ENCODE measurements around the gene CASKIN2. TPM values are rescaled to one million over a fixed set of nuclear protein-coding genes. Genes with fewer than 3 reads are reported as not detected.

CASKIN2 gene
- total RNA-seq, 2 experiments from 2014 or later: 1.0 TPM; not detected in 1

DNA sequence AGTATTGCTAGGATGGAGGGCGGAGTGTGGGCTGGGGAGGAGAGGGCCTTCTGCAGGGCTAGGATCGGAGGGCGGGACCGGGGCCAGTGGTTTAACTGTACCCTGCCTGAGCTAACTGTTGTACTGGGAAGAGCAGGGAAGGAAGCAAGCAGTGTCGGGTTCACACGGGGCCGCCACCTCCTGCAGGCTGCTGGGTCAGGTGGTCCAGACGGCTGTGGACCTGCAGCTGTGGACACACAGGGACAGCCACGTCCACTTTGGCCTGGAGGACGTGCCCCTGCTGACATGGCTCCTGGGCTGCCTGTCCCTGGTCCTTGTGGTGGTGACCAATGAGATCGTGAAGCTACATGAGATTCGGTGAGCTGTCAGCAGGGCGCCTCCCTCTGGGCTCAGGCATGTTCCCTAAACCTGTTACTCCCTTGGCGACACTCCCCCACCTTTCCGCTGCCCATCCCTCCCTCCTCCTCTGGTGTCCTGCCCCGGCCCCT is 16.6 kb downstream of the CASKIN2 start:
- CTCF ChIA-PET (ENCODE audit: unreplicated experiment): no interaction called here
- intact Hi-C loops (cut with micrococcal nuclease; ENCODE audit: unreplicated experiment): no loop called here
- no peaks in the 10 kb centered on the region for H3K79me2 ChIP-seq (ENCODE audit: insufficient read depth, low read depth, low read length)
- no TSS peak for BruUV-seq (replicated peaks)
- TF ChIP-seq, protein P1, sequence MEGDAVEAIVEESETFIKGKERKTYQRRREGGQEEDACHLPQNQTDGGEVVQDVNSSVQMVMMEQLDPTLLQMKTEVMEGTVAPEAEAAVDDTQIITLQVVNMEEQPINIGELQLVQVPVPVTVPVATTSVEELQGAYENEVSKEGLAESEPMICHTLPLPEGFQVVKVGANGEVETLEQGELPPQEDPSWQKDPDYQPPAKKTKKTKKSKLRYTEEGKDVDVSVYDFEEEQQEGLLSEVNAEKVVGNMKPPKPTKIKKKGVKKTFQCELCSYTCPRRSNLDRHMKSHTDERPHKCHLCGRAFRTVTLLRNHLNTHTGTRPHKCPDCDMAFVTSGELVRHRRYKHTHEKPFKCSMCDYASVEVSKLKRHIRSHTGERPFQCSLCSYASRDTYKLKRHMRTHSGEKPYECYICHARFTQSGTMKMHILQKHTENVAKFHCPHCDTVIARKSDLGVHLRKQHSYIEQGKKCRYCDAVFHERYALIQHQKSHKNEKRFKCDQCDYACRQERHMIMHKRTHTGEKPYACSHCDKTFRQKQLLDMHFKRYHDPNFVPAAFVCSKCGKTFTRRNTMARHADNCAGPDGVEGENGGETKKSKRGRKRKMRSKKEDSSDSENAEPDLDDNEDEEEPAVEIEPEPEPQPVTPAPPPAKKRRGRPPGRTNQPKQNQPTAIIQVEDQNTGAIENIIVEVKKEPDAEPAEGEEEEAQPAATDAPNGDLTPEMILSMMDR (conservative IDR thresholded peaks at IDR 0.05; ENCODE audit: low read length): no peak
- H3K27ac ChIP-seq (ENCODE audit: low read depth, low read length, poor library complexity, severe bottlenecking): no peak overlapping the region
- H3K4me1 ChIP-seq (ENCODE audit: insufficient read depth, low read length, poor library complexity, severe bottlenecking): no peaks in the 10 kb centered on the region
- no peak overlapping the region for H3K4me3 ChIP-seq (ENCODE audit: low read depth, low read length, poor library complexity, severe bottlenecking)
- no peaks in the 10 kb centered on the region for H3K9me2 ChIP-seq (ENCODE audit: insufficient read depth, low read length)
- no peaks in the 10 kb centered on the region for H3K9me3 ChIP-seq (ENCODE audit: low read length)
- H3K4me2 ChIP-seq (ENCODE audit: low read length): no peak overlapping the region
- no peak overlapping the region for H2AFZ ChIP-seq (ENCODE audit: low read length)
- H4K20me1 ChIP-seq (ENCODE audit: insufficient read depth, low read length): no peaks in the 10 kb centered on the region
- H3K36me3 ChIP-seq (ENCODE audit: insufficient read depth, low read length): no peaks in the 10 kb centered on the region
- no peak for DNase-seq (ENCODE audit: low spot score)
- POLR2A ChIA-PET: interaction anchor here (0.6 to 0.8 kb wide), 2 partner anchors 39 to 70 kb away, joined by 3 read pairs; no protein-coding TSS in a partner anchor

DNA sequence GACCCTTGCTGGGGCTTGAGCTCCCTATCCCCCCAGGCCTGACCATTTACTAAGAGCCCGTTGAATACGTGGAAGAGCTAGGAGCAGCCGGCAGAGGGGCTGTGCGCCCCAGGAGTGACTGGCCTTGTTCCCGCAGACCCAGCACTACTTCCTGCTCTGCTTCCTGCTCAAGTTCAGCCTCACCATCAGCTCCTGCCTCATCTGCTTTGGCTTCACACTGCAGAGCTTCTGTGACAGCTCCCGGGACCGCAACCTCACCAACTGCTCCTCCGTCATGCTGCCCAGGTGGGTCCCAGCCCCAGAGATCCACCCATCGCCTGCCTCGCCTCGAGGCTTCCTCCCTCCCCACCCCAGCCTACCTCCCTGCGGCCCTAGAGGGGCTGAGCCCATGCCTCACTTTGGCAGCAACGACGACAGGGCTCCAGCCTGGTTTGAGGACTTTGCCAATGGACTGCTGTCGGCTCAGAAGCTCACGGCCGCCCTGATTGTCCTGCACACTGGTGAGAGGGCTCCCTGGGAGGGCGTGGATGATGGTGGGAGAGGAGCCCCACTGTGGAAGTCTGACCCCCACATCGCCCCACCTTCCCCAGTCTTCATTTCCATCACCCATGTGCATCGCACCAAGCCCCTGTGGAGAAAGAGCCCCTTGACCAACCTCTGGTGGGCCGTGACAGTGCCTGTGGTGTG is 17.2 kb downstream of the CASKIN2 start:
- H3K79me2 ChIP-seq (ENCODE audit: insufficient read depth, low read depth, low read length): no peaks in the 10 kb centered on the region
- no peak overlapping the region for H3K27ac ChIP-seq (ENCODE audit: low read depth, low read length, poor library complexity, severe bottlenecking)
- H3K4me2 ChIP-seq (ENCODE audit: low read length): no peak overlapping the region
- BruUV-seq (replicated peaks): no TSS peak
- CTCF ChIA-PET (ENCODE audit: unreplicated experiment): no interaction called here
- TF ChIP-seq, protein P1 (conservative IDR thresholded peaks at IDR 0.05; ENCODE audit: low read length): no peak
- no peak for TF ChIP-seq EZH2phosphoT487 (IDR thresholded peaks at IDR 0.05; ENCODE audit: borderline replicate concordance, low read depth, low read length)
- H2AFZ ChIP-seq (ENCODE audit: low read length): no peak overlapping the region
- no peaks in the 10 kb centered on the region for H3K9me3 ChIP-seq (ENCODE audit: low read length)
- H3K4me3 ChIP-seq (ENCODE audit: low read depth, low read length, poor library complexity, severe bottlenecking): no peak overlapping the region
- no peaks in the 10 kb centered on the region for H3K9me2 ChIP-seq (ENCODE audit: insufficient read depth, low read length)
- no peak for DNase-seq (ENCODE audit: low spot score)
- POLR2A ChIA-PET: interaction anchor here (0.6 kb wide), 1 partner anchor 39 kb away, joined by 3 read pairs; no protein-coding TSS in a partner anchor
- H3K36me3 ChIP-seq (ENCODE audit: insufficient read depth, low read length): no peaks in the 10 kb centered on the region
- intact Hi-C loops (cut with micrococcal nuclease; ENCODE audit: unreplicated experiment): no loop called here
- no peaks in the 10 kb centered on the region for H3K4me1 ChIP-seq (ENCODE audit: insufficient read depth, low read length, poor library complexity, severe bottlenecking)
- H4K20me1 ChIP-seq (ENCODE audit: insufficient read depth, low read length): no peaks in the 10 kb centered on the region

DNA sequence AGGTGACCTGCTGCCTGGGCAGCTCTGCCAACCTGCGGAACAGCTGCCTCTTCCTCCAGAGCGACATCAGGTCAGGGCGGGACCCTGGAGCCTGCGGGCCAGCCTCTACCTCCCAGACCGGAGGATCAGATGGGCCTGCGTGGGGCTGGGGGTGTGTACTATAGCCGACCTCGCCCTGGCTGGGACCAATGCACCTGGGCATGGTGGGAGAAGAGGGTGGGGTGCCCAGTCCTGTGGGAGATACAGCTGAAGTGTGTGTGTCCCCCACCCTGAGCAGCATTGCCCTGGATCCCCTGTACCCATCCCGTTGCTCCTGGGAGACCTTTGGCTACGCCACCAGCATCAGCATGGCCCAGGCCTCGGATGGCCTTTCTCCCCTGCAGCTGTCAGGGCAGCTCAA is 19.3 kb downstream of the CASKIN2 start:
- no peak for TF ChIP-seq EZH2phosphoT487 (IDR thresholded peaks at IDR 0.05; ENCODE audit: borderline replicate concordance, low read depth, low read length)
- TF ChIP-seq, protein P1 (conservative IDR thresholded peaks at IDR 0.05; ENCODE audit: low read length): no peak
- Histone ChIP-seq H3K36me3 (ENCODE audit: insufficient read depth, low read length) (no peaks in the 10 kb centered on the region), H3K4me1 (ENCODE audit: insufficient read depth, low read length, poor library complexity, severe bottlenecking) (no peaks in the 10 kb centered on the region), H2AFZ (ENCODE audit: low read length) (no peak overlapping the region), H3K9me3 (ENCODE audit: low read length) (no peaks in the 10 kb centered on the region), H3K9me2 (ENCODE audit: insufficient read depth, low read length) (no peaks in the 10 kb centered on the region), H3K79me2 (ENCODE audit: insufficient read depth, low read depth, low read length) (no peaks in the 10 kb centered on the region), H4K20me1 (ENCODE audit: insufficient read depth, low read length) (no peaks in the 10 kb centered on the region), H3K4me2 (ENCODE audit: low read length) (no peak overlapping the region), H3K27ac (ENCODE audit: low read depth, low read length, poor library complexity, severe bottlenecking) (no peak overlapping the region), H3K4me3 (ENCODE audit: low read depth, low read length, poor library complexity, severe bottlenecking) (no peak overlapping the region)
- no peak for DNase-seq (ENCODE audit: low spot score)
- ChIA-PET CTCF (ENCODE audit: unreplicated experiment) (interaction anchor here (0.5 kb wide), 1 partner anchor 9 kb away, joined by 3 read pairs; no protein-coding TSS in a partner anchor), POLR2A (no interaction called here)
- intact Hi-C loops (cut with micrococcal nuclease; ENCODE audit: unreplicated experiment): no loop called here
- no TSS peak for BruUV-seq (replicated peaks)

Measured in OCI-LY7 (cell line).